Upper lobe of right lung (tissue), 1 donor: Measurements from ENCODE around the gene HNF1B. TPM values are rescaled to one million over a fixed set of nuclear protein-coding genes. Genes with fewer than 3 reads are reported as not detected.

ENCODE experiments used
- ATAC-seq: fragments of 200-7000 bp; cut with Tn5 transposase; one replicate; pipeline ENCODE4 v1.9.1; 2020; ENCODE audit warnings: mild to moderate bottlenecking, moderate library complexity
- DNase-seq: peaks from one replicate; pipeline ENCODE4 v3.0.0-alpha.2; 2020
- H3K27ac ChIP-seq: fragments of 200-600 bp; one replicate; pipeline ENCODE4 v1.8.0; 2022
- H3K27me3 ChIP-seq: fragments of 200-600 bp; one replicate; pipeline ENCODE4 v1.8.0; 2022; ENCODE audit warnings: mild to moderate bottlenecking
- H3K36me3 ChIP-seq: fragments of 200-600 bp; one replicate; pipeline ENCODE4 v1.8.0; 2022
- H3K4me1 ChIP-seq: fragments of 200-600 bp; one replicate; pipeline ENCODE4 v1.8.0; 2022
- H3K4me3 ChIP-seq: fragments of 200-600 bp; one replicate; pipeline ENCODE4 v1.8.0; 2022; ENCODE audit warnings: mild to moderate bottlenecking
- H3K9me3 ChIP-seq: fragments of 200-600 bp; one replicate; pipeline ENCODE4 v1.8.0; 2022
- CTCF ChIP-seq: fragments of 200-600 bp; IDR thresholded peaks from one replicate; pipeline ENCODE4 v1.8.0; 2022; ENCODE audit warnings: antibody characterized with exemption
- intact Hi-C: fragments of 100-400 bp; cut with DNase I; formaldehyde crosslinking; loops from one replicate; pipeline ENCODE4 v1.11.0; 2022
- total RNA-seq: library from RNA; stranded (reverse); fragmentation: NEBNext Ultra II Directional; extraction: Animal tissue kit (Norgen Biotek cat#: 25700); gene quantifications from one replicate; pipeline ENCODE4 v1.2.1, GENCODE V29; 2021
- donor health status: DM: no; HTN: yes; CAD: no; lungs with severe emphysema.

Gene HNF1B
- total RNA-seq, 1 donor from 2014 or later: 19.8 TPM

GRCh38 chr17:37718324-37719048, 26.4 kb downstream of the HNF1B start:
- TF ChIP-seq CTCF: no peak
- DNase-seq (no peak), ATAC-seq (no peak)
- peaks cover 15% of the 10 kb centered on the region for H3K4me1 ChIP-seq
- intact Hi-C loops: no loop called here
- peaks cover 5% of the 10 kb centered on the region for H3K27me3 ChIP-seq
- H3K9me3 ChIP-seq: no peaks in the 10 kb centered on the region
- H3K36me3 ChIP-seq: no peaks in the 10 kb centered on the region
- H3K4me3 ChIP-seq: no peak overlapping the region
- H3K27ac ChIP-seq: peak overlapping the region; percentile 36

GRCh38 chr17:37717627-37718323, 27.1 kb downstream of the HNF1B start:
- H3K27me3 ChIP-seq: peaks cover 5% of the 10 kb centered on the region
- H3K4me3 ChIP-seq: peak overlapping the region; percentile 11
- no peak for TF ChIP-seq CTCF
- peak; percentile 77 for ATAC-seq
- H3K9me3 ChIP-seq: no peaks in the 10 kb centered on the region
- peaks cover 21% of the 10 kb centered on the region for H3K4me1 ChIP-seq
- peak overlapping the region; percentile 75 for H3K27ac ChIP-seq
- H3K36me3 ChIP-seq: no peaks in the 10 kb centered on the region
- intact Hi-C loops: no loop called here
- DNase-seq: peak; percentile 75

- no peak for ATAC-seq
- Histone ChIP-seq H3K36me3 (no peaks in the 10 kb centered on the region), H3K4me1 (peaks cover 21% of the 10 kb centered on the region), H3K27me3 (peaks cover 5% of the 10 kb centered on the region), H3K27ac (peak overlapping the region; percentile 3), H3K4me3 (no peak overlapping the region), H3K9me3 (no peaks in the 10 kb centered on the region)
- intact Hi-C loops: no loop called here
- DNase-seq: no peak
- no peak for TF ChIP-seq CTCF
Observed at GRCh38 chr17:37714897-37715296, 30.0 kb downstream of the HNF1B start.

- TF ChIP-seq CTCF: no peak
- H3K27ac ChIP-seq: peak overlapping the region; percentile 65
- peaks cover 5% of the 10 kb centered on the region for H3K27me3 ChIP-seq
- H3K4me3 ChIP-seq: no peak overlapping the region
- peaks cover 21% of the 10 kb centered on the region for H3K4me1 ChIP-seq
- no peaks in the 10 kb centered on the region for H3K36me3 ChIP-seq
- no peaks in the 10 kb centered on the region for H3K9me3 ChIP-seq
- ATAC-seq (peak; percentile 66), DNase-seq (peak; percentile 91)
- intact Hi-C loops: no loop called here
Observed at GRCh38 chr17:37713624-37714023, 31.2 kb downstream of the HNF1B start.

GRCh38 chr17:37713028-37713431, 31.8 kb downstream of the HNF1B start:
- peaks cover 5% of the 10 kb centered on the region for H3K27me3 ChIP-seq

More at GRCh38 chr17:37713028-37713431, 31.8 kb downstream of the HNF1B start:
- TF ChIP-seq CTCF: no peak
- H3K27ac ChIP-seq: peak overlapping the region; percentile 65
- H3K4me3 ChIP-seq: no peak overlapping the region
- intact Hi-C loops: no loop called here
- no peaks in the 10 kb centered on the region for H3K36me3 ChIP-seq
- no peaks in the 10 kb centered on the region for H3K9me3 ChIP-seq
- peaks cover 21% of the 10 kb centered on the region for H3K4me1 ChIP-seq
- DNase-seq (no peak), ATAC-seq (no peak)
